Measurements from ENCODE around the gene PFAS. TPM values are rescaled to one million over a fixed set of nuclear protein-coding genes. Genes with fewer than 3 reads are reported as not detected.

Gene PFAS
- polyA plus RNA-seq, 1 donor from 2014 or later = 11.7 TPM

DNA sequence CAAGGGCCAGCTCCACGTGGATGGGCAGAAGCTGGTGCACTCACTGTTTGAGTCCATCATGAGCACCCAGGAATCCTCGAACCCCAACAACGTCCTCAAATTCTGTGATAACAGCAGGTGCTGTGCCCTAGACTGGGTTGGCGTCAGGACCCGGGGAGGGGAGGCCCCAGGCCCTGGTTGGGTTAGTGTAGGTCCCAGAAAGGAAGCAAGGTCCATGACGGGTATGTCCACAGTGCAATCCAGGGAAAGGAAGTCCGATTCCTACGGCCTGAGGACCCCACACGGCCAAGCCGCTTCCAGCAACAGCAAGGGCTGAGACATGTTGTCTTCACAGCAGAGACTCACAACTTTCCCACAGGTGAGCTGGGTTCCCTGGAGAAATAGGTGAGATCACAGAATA, 7.2 kb downstream of the PFAS start:
- H3F3A ChIP-seq (ENCODE audit: insufficient read depth, low read length, poor library complexity, severe bottlenecking) = no peaks in the 10 kb centered on the region
- H3K9me3 ChIP-seq (ENCODE audit: low read length) = no peaks in the 10 kb centered on the region
- no peaks in the 10 kb centered on the region for H3K9me2 ChIP-seq (ENCODE audit: insufficient read depth, low read length)
- no peak overlapping the region for H3K9ac ChIP-seq (ENCODE audit: low read length)
- H3K4me3 ChIP-seq (ENCODE audit: low read length) = no peak overlapping the region
- TF ChIP-seq EZH2 (IDR thresholded peaks at IDR 0.05; ENCODE audit: borderline replicate concordance, insufficient read depth, low read length, poor library complexity, severe bottlenecking) (no peak), POLR2AphosphoS5 (IDR thresholded peaks at IDR 0.05) (no peak), EP300 (conservative IDR thresholded peaks at IDR 0.05; ENCODE audit: poor library complexity, severe bottlenecking) (no peak), TAF1 (IDR thresholded peaks at IDR 0.05; ENCODE audit: low read depth) (no peak), MXI1 (conservative IDR thresholded peaks at IDR 0.05; ENCODE audit: poor library complexity, severe bottlenecking) (no peak), SMC3 (conservative IDR thresholded peaks at IDR 0.05; ENCODE audit: poor library complexity) (no peak), RAD21 (conservative IDR thresholded peaks at IDR 0.05) (no peak)
- TF ChIP-seq, protein P1, sequence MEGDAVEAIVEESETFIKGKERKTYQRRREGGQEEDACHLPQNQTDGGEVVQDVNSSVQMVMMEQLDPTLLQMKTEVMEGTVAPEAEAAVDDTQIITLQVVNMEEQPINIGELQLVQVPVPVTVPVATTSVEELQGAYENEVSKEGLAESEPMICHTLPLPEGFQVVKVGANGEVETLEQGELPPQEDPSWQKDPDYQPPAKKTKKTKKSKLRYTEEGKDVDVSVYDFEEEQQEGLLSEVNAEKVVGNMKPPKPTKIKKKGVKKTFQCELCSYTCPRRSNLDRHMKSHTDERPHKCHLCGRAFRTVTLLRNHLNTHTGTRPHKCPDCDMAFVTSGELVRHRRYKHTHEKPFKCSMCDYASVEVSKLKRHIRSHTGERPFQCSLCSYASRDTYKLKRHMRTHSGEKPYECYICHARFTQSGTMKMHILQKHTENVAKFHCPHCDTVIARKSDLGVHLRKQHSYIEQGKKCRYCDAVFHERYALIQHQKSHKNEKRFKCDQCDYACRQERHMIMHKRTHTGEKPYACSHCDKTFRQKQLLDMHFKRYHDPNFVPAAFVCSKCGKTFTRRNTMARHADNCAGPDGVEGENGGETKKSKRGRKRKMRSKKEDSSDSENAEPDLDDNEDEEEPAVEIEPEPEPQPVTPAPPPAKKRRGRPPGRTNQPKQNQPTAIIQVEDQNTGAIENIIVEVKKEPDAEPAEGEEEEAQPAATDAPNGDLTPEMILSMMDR (IDR thresholded peaks at IDR 0.05; ENCODE audit: poor library complexity, severe bottlenecking) = no peak
- TF ChIP-seq, protein P2, sequence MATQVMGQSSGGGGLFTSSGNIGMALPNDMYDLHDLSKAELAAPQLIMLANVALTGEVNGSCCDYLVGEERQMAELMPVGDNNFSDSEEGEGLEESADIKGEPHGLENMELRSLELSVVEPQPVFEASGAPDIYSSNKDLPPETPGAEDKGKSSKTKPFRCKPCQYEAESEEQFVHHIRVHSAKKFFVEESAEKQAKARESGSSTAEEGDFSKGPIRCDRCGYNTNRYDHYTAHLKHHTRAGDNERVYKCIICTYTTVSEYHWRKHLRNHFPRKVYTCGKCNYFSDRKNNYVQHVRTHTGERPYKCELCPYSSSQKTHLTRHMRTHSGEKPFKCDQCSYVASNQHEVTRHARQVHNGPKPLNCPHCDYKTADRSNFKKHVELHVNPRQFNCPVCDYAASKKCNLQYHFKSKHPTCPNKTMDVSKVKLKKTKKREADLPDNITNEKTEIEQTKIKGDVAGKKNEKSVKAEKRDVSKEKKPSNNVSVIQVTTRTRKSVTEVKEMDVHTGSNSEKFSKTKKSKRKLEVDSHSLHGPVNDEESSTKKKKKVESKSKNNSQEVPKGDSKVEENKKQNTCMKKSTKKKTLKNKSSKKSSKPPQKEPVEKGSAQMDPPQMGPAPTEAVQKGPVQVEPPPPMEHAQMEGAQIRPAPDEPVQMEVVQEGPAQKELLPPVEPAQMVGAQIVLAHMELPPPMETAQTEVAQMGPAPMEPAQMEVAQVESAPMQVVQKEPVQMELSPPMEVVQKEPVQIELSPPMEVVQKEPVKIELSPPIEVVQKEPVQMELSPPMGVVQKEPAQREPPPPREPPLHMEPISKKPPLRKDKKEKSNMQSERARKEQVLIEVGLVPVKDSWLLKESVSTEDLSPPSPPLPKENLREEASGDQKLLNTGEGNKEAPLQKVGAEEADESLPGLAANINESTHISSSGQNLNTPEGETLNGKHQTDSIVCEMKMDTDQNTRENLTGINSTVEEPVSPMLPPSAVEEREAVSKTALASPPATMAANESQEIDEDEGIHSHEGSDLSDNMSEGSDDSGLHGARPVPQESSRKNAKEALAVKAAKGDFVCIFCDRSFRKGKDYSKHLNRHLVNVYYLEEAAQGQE (IDR thresholded peaks at IDR 0.05; ENCODE audit: borderline replicate concordance) = no peak
- no peaks in the 10 kb centered on the region for H3K36me3 ChIP-seq (ENCODE audit: insufficient read depth, low read length)
- H3K79me2 ChIP-seq (replicated peaks; ENCODE audit: insufficient read depth, low read length) = no peaks in the 10 kb centered on the region
- H3K27me3 ChIP-seq (ENCODE audit: insufficient read depth, low read depth, low read length) = no peaks in the 10 kb centered on the region
- H4K20me1 ChIP-seq (ENCODE audit: insufficient read depth) = no peaks in the 10 kb centered on the region
- no peak overlapping the region for H3K27ac ChIP-seq (ENCODE audit: low read length)
- no peak overlapping the region for H3K4me2 ChIP-seq (ENCODE audit: low read length)
- H2AFZ ChIP-seq (ENCODE audit: low read depth, low read length) = no peak overlapping the region

DNA sequence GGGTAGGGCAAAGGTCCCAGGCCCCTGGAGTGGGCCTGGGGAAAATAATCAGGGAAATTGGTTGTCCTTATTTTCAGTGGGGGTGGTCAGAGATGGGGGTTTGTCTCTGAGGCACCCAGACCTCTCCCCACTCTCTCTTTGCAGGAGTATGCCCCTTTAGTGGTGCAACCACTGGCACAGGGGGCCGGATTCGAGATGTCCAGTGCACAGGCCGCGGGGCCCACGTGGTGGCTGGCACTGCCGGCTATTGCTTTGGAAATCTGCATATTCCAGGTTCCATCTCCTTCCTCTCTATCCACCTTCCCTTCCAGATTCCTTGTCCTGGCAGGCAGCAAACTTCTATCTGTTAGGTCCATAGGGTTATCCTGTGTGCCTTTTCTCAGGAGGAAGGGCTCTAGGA, 7.6 kb downstream of the PFAS start:
- H3K4me2 ChIP-seq (ENCODE audit: low read length) = no peak overlapping the region
- H2AFZ ChIP-seq (ENCODE audit: low read depth, low read length) = no peak overlapping the region
- no peak overlapping the region for H3K9ac ChIP-seq (ENCODE audit: low read length)
- H3K79me2 ChIP-seq (replicated peaks; ENCODE audit: insufficient read depth, low read length) = no peaks in the 10 kb centered on the region
- no peak overlapping the region for H3K4me3 ChIP-seq (ENCODE audit: low read length)
- no peaks in the 10 kb centered on the region for H3K9me2 ChIP-seq (ENCODE audit: insufficient read depth, low read length)
- TF ChIP-seq MXI1 (conservative IDR thresholded peaks at IDR 0.05; ENCODE audit: poor library complexity, severe bottlenecking) (no peak), EP300 (conservative IDR thresholded peaks at IDR 0.05; ENCODE audit: poor library complexity, severe bottlenecking) (no peak), TAF1 (IDR thresholded peaks at IDR 0.05; ENCODE audit: low read depth) (no peak)
- no peaks in the 10 kb centered on the region for H3F3A ChIP-seq (ENCODE audit: insufficient read depth, low read length, poor library complexity, severe bottlenecking)
- H4K20me1 ChIP-seq (ENCODE audit: insufficient read depth) = no peaks in the 10 kb centered on the region
- H3K36me3 ChIP-seq (ENCODE audit: insufficient read depth, low read length) = no peaks in the 10 kb centered on the region
- H3K27me3 ChIP-seq (ENCODE audit: insufficient read depth, low read depth, low read length) = no peaks in the 10 kb centered on the region
- H3K27ac ChIP-seq (ENCODE audit: low read length) = no peak overlapping the region
- no peaks in the 10 kb centered on the region for H3K9me3 ChIP-seq (ENCODE audit: low read length)

DNA sequence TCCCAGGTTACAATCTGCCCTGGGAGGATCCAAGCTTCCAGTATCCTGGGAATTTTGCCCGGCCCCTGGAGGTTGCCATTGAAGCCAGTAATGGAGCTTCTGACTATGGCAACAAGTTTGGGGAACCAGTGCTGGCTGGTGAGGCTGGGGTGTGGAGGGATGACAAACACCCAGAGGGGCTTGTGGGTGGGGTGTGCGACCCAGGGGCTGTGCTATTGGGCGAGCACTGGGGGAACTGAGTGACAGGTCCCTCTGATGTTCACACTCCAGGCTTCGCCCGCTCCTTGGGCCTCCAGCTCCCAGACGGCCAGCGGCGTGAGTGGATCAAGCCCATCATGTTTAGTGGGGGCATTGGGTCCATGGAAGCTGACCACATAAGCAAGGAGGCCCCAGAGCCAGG, 8.7 kb downstream of the PFAS start:
- no peaks in the 10 kb centered on the region for H3K79me2 ChIP-seq (replicated peaks; ENCODE audit: insufficient read depth, low read length)
- H3K36me3 ChIP-seq (ENCODE audit: insufficient read depth, low read length) = no peaks in the 10 kb centered on the region
- H3K27me3 ChIP-seq (ENCODE audit: insufficient read depth, low read depth, low read length) = no peaks in the 10 kb centered on the region
- H4K20me1 ChIP-seq (ENCODE audit: insufficient read depth) = no peaks in the 10 kb centered on the region
- no peak overlapping the region for H3K9ac ChIP-seq (ENCODE audit: low read length)
- no peaks in the 10 kb centered on the region for H3K9me3 ChIP-seq (ENCODE audit: low read length)
- no peak overlapping the region for H3K27ac ChIP-seq (ENCODE audit: low read length)
- H3F3A ChIP-seq (ENCODE audit: insufficient read depth, low read length, poor library complexity, severe bottlenecking) = no peaks in the 10 kb centered on the region
- H3K4me2 ChIP-seq (ENCODE audit: low read length) = no peak overlapping the region
- H3K4me3 ChIP-seq (ENCODE audit: low read length) = no peak overlapping the region
- no peak overlapping the region for H2AFZ ChIP-seq (ENCODE audit: low read depth, low read length)
- no peaks in the 10 kb centered on the region for H3K9me2 ChIP-seq (ENCODE audit: insufficient read depth, low read length)
- no peak for TF ChIP-seq POLR2AphosphoS5 (IDR thresholded peaks at IDR 0.05)
- TF ChIP-seq TAF1 (IDR thresholded peaks at IDR 0.05; ENCODE audit: low read depth) = no peak
- no peak for TF ChIP-seq SMC3 (conservative IDR thresholded peaks at IDR 0.05; ENCODE audit: poor library complexity)
- no peak for TF ChIP-seq RAD21 (conservative IDR thresholded peaks at IDR 0.05)
- no peak for TF ChIP-seq MXI1 (conservative IDR thresholded peaks at IDR 0.05; ENCODE audit: poor library complexity, severe bottlenecking)
- no peak for TF ChIP-seq EZH2 (IDR thresholded peaks at IDR 0.05; ENCODE audit: borderline replicate concordance, insufficient read depth, low read length, poor library complexity, severe bottlenecking)
- TF ChIP-seq, protein P2 (IDR thresholded peaks at IDR 0.05; ENCODE audit: borderline replicate concordance) = no peak
- TF ChIP-seq EP300 (conservative IDR thresholded peaks at IDR 0.05; ENCODE audit: poor library complexity, severe bottlenecking) = no peak
- TF ChIP-seq, protein P1 (IDR thresholded peaks at IDR 0.05; ENCODE audit: poor library complexity, severe bottlenecking) = no peak
